OCI-LY7 (cell line): ENCODE results near the gene PROKR1. TPM values are rescaled to one million over a fixed set of nuclear protein-coding genes. Genes with fewer than 3 reads are reported as not detected.

Source experiments
- BruUV-seq: library from RNA; stranded (reverse); fragments of 400-500 nt; replicated peaks from 2 replicates; lab custom pipeline; 2021; lab: Mats Ljungman, UMichigan
- CTCF ChIA-PET: fragments of 300-600 bp; sonication (Branson Sonifier 250); formaldehyde crosslinking; loops from one replicate; lab custom pipeline; 2022; ENCODE audit warnings: antibody characterized with exemption; ENCODE audit not compliant: unreplicated experiment; lab: Charles Lee
- POLR2A ChIA-PET: fragments of 300-600 bp; sonication (Branson Sonifier 250); formaldehyde crosslinking; loops from one replicate; lab custom pipeline; 2022; ENCODE audit warnings: antibody characterized with exemption; lab: Charles Lee
- DNase-seq: peaks from one replicate; pipeline ENCODE4 v3.0.0-alpha.2; 2015; ENCODE audit warnings: low spot score
- H2AFZ ChIP-seq: fragments of 200-600 bp; sonication (generic), shearing (Covaris generic); 2 replicates; pipeline ENCODE4 v1.6.1; 2014; ENCODE audit warnings: mild to moderate bottlenecking, antibody characterized with exemption, low read length, moderate library complexity
- H3K27ac ChIP-seq: fragments of 200-600 bp; sonication (generic); 2 replicates; pipeline ENCODE4 v1.5.1; 2014; ENCODE audit warnings: mixed run types, low read depth, mild to moderate bottlenecking, moderate library complexity, low read length, inconsistent platforms; ENCODE audit not compliant: poor library complexity, severe bottlenecking
- H3K36me3 ChIP-seq: fragments of 200-600 bp; sonication (generic); 2 replicates; pipeline ENCODE4 v1.6.1; 2014; ENCODE audit warnings: mild to moderate bottlenecking, antibody characterized with exemption, low read length, moderate library complexity, mixed read lengths; ENCODE audit not compliant: insufficient read depth
- H3K4me1 ChIP-seq: fragments of 200-600 bp; sonication (generic); 2 replicates; pipeline ENCODE4 v1.5.1; 2014; ENCODE audit warnings: mild to moderate bottlenecking, low read length; ENCODE audit not compliant: insufficient read depth, poor library complexity, severe bottlenecking
- H3K4me2 ChIP-seq: fragments of 200-600 bp; sonication (generic); 2 replicates; pipeline ENCODE4 v1.6.1; 2014; ENCODE audit warnings: mild to moderate bottlenecking, low read length
- H3K4me3 ChIP-seq: fragments of 200-600 bp; sonication (generic); 2 replicates; pipeline ENCODE4 v1.5.1; 2014; ENCODE audit warnings: mild to moderate bottlenecking, low read depth, low read length; ENCODE audit not compliant: poor library complexity, severe bottlenecking
- H3K79me2 ChIP-seq: fragments of 200-600 bp; sonication (generic); 2 replicates; pipeline ENCODE4 v1.6.1; 2016; ENCODE audit warnings: low read depth, mild to moderate bottlenecking, low read length, moderate library complexity, mixed read lengths; ENCODE audit not compliant: insufficient read depth
- H3K9me2 ChIP-seq: fragments of 200-600 bp; sonication (generic); 2 replicates; pipeline ENCODE4 v1.6.1; 2016; ENCODE audit warnings: mild to moderate bottlenecking, low read length, mixed read lengths; ENCODE audit not compliant: insufficient read depth
- H3K9me3 ChIP-seq: fragments of 200-600 bp; sonication (generic); 2 replicates; pipeline ENCODE4 v1.6.1; 2014; ENCODE audit warnings: mild to moderate bottlenecking, mixed run types, low read length, mixed read lengths
- H4K20me1 ChIP-seq: fragments of 200-600 bp; sonication (generic); 2 replicates; pipeline ENCODE4 v1.6.1; 2014; ENCODE audit warnings: mild to moderate bottlenecking, antibody characterized with exemption, low read length, moderate library complexity, mixed read lengths; ENCODE audit not compliant: insufficient read depth
- EZH2phosphoT487 ChIP-seq: fragments of 200-600 bp; sonication (generic); IDR thresholded peaks from 2 replicates; pipeline ENCODE4 v1.6.1; 2018; ENCODE audit warnings: low read depth, borderline replicate concordance, mild to moderate bottlenecking, mixed run types, antibody characterized with exemption, low read length, moderate library complexity, mixed read lengths
- intact Hi-C: fragments of 100-400 bp; cut with micrococcal nuclease; formaldehyde crosslinking; loops from one replicate; pipeline ENCODE4 v1.10.0; 2022; ENCODE audit not compliant: unreplicated experiment
- total RNA-seq, 2 experiments: library from RNA; depleted of rRNA in 1 of 2; stranded (reverse); fragments of >200 nt in 1 of 2; shearing (Covaris generic) in 1 of 2; gene quantifications; 2 replicates each; pipeline ENCODE4 v1.2.3, GENCODE V29; 2014 to 2022
- TF ChIP-seq, protein P1 (sequence below): fragments of 200-600 bp; sonication (generic); conservative IDR thresholded peaks from 2 replicates; pipeline ENCODE4 v1.5.1; 2014; ENCODE audit warnings: mild to moderate bottlenecking, antibody characterized with exemption, low read length, moderate library complexity, mixed read lengths

The PROKR1 gene
- total RNA-seq, 2 experiments from 2014 or later = 0.28 TPM; not detected in 1

DNA sequence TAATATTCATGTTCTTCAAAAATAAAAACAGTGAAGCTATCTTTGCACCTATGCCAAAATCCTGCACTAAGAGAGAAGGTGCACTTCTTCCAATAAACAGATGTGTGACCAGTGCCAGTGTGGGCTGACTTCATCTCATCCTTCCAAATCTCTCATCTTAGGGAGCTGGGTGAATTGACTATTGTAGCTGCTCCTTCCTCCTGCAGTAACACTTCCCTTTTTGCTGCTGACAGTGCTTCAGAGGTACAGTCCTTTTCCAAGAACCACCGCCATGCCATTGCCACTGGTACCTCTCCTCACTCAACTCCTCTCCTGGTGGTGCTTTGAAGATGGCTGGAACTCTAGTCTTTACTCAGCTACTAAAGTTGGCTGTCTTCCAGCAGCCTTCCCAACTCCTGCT, 49.1 kb downstream of the PROKR1 start:
- no TSS peak for BruUV-seq
- Histone ChIP-seq H3K4me1 (peaks cover 61% of the 10 kb centered on the region), H4K20me1 (no peaks in the 10 kb centered on the region), H3K27ac (no peak overlapping the region), H3K4me2 (peak overlapping the region; percentile 12; the same call in 1 of the 2 replicates), H3K36me3 (no peaks in the 10 kb centered on the region), H2AFZ (peak overlapping the region; percentile 47; the same call in 1 of the 2 replicates), H3K9me2 (no peaks in the 10 kb centered on the region), H3K79me2 (peaks cover 6% of the 10 kb centered on the region; the same call in 1 of the 2 replicates), H3K4me3 (no peak overlapping the region), H3K9me3 (peaks cover 22% of the 10 kb centered on the region; the same call in 1 of the 2 replicates)
- intact Hi-C loops = loop anchor here (5.0 kb wide), 1 partner anchor 225 kb away; the partner anchor contains the start of genes APLF and FBXO48
- POLR2A ChIA-PET = interaction anchor here (0.7 to 3.2 kb wide), 7 partner anchors 9 to 365 kb away, joined by 3 to 12 read pairs (median 4); partner anchors contain the start of genes APLF and FBXO48
- CTCF ChIA-PET = no interaction called here
- TF ChIP-seq EZH2phosphoT487 = no peak
- TF ChIP-seq, protein P1, sequence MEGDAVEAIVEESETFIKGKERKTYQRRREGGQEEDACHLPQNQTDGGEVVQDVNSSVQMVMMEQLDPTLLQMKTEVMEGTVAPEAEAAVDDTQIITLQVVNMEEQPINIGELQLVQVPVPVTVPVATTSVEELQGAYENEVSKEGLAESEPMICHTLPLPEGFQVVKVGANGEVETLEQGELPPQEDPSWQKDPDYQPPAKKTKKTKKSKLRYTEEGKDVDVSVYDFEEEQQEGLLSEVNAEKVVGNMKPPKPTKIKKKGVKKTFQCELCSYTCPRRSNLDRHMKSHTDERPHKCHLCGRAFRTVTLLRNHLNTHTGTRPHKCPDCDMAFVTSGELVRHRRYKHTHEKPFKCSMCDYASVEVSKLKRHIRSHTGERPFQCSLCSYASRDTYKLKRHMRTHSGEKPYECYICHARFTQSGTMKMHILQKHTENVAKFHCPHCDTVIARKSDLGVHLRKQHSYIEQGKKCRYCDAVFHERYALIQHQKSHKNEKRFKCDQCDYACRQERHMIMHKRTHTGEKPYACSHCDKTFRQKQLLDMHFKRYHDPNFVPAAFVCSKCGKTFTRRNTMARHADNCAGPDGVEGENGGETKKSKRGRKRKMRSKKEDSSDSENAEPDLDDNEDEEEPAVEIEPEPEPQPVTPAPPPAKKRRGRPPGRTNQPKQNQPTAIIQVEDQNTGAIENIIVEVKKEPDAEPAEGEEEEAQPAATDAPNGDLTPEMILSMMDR = no peak
- DNase-seq = no peak

DNA sequence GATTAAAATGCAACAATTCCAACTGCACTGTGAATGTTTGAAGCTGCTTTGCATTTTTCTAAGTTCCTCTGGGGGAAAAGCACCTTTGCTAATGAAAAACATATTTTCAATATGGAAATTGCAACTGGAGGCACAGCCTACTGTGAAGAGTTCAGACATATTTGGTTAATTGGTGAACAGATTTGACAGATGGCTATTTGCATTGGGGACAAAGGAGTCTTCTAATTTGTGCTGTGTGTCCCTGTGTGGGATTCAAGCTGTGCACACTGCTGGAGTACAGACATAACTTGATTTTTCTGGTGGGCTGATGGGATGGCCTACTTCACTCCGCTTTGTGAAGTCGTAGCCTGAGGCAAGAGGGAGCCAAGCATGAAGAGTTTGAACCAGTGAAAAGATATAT, 50.6 kb downstream of the PROKR1 start:
- peaks cover 56% of the 10 kb centered on the region for H3K4me1 ChIP-seq
- intact Hi-C loops = loop anchor here (5.0 kb wide), 1 partner anchor 227 kb away; the partner anchor contains the start of genes APLF and FBXO48

More for the DNA sequence above, 50.6 kb downstream of the PROKR1 start:
- H3K79me2 ChIP-seq = peaks cover 6% of the 10 kb centered on the region; the same call in 1 of the 2 replicates
- CTCF ChIA-PET = no interaction called here
- TF ChIP-seq, protein P1 = no peak
- TF ChIP-seq EZH2phosphoT487 = no peak
- no TSS peak for BruUV-seq
- DNase-seq = no peak
- no peak overlapping the region for H3K27ac ChIP-seq
- no peaks in the 10 kb centered on the region for H4K20me1 ChIP-seq
- peaks cover 13% of the 10 kb centered on the region; the same call in 1 of the 2 replicates for H3K9me3 ChIP-seq
- no peaks in the 10 kb centered on the region for H3K9me2 ChIP-seq
- no peak overlapping the region for H3K4me2 ChIP-seq
- no peak overlapping the region for H3K4me3 ChIP-seq
- no peak overlapping the region for H2AFZ ChIP-seq
- no peaks in the 10 kb centered on the region for H3K36me3 ChIP-seq
- POLR2A ChIA-PET = interaction anchor here (1.5 kb wide), 1 partner anchor 28 kb away, joined by 5 read pairs; no protein-coding TSS in a partner anchor
